Peyer's patch (tissue), 4 donors: Measurements from ENCODE around the gene IL17RB.

Source experiments
- POLR2A ChIP-seq, 2 donors: fragments of 450-650 bp; IDR thresholded peaks; one replicate each; pipeline ENCODE4 v1.5.1; 2017; ENCODE audit warnings: antibody characterized with exemption in 2 of 2, mild to moderate bottlenecking in 2 of 2, moderate library complexity in 2 of 2
- TF ChIP-seq, protein P1 (sequence below), 6 experiments: fragments of 450-650 bp in 4 of 6; fragments of 200-600 bp in 2 of 6; sonication (generic) in 1 of 6; IDR thresholded peaks; one replicate each; pipeline ENCODE4 v1.5.1; 2017 to 2019; ENCODE audit warnings: antibody characterized with exemption in 6 of 6, mild to moderate bottlenecking in 3 of 6, moderate library complexity in 1 of 6

DNA sequence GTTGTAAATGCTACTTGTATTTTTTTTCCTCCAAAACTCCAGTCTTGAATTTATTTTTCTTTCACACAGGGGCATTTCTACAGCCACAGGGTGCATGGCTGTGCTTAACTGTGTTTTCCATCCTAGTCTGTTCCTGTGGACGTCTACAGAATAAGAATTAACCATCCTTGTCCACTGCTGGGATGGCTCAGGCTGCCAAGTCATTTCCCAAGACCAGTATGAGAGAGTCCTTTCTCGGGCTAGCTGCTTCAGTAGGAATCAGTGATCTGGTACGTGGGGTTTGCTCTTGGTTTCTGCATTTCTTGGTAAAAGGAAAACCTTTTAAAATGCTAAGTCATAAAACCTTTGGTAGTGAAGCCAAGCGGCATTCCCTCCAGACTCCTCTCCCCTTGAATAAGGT, 29.9 kb upstream of the IL17RB start:
- no peak for TF ChIP-seq POLR2A (IDR thresholded peaks at IDR 0.05)
- TF ChIP-seq, protein P1, sequence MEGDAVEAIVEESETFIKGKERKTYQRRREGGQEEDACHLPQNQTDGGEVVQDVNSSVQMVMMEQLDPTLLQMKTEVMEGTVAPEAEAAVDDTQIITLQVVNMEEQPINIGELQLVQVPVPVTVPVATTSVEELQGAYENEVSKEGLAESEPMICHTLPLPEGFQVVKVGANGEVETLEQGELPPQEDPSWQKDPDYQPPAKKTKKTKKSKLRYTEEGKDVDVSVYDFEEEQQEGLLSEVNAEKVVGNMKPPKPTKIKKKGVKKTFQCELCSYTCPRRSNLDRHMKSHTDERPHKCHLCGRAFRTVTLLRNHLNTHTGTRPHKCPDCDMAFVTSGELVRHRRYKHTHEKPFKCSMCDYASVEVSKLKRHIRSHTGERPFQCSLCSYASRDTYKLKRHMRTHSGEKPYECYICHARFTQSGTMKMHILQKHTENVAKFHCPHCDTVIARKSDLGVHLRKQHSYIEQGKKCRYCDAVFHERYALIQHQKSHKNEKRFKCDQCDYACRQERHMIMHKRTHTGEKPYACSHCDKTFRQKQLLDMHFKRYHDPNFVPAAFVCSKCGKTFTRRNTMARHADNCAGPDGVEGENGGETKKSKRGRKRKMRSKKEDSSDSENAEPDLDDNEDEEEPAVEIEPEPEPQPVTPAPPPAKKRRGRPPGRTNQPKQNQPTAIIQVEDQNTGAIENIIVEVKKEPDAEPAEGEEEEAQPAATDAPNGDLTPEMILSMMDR (IDR thresholded peaks at IDR 0.05), result no peak
